SH-SY5Y (cell line): ENCODE results near the gene ELOVL6.

Experiments used
- GATA2 ChIP-seq: IDR thresholded peaks from 2 replicates; pipeline ENCODE4 v1.6.1; 2011; ENCODE audit warnings: mild to moderate bottlenecking, low read depth, low read length
- GATA3 ChIP-seq: IDR thresholded peaks from 2 replicates; pipeline ENCODE4 v1.6.1; 2011; ENCODE audit warnings: low read depth, mild to moderate bottlenecking, low read length, moderate library complexity

The ELOVL6 gene

DNA sequence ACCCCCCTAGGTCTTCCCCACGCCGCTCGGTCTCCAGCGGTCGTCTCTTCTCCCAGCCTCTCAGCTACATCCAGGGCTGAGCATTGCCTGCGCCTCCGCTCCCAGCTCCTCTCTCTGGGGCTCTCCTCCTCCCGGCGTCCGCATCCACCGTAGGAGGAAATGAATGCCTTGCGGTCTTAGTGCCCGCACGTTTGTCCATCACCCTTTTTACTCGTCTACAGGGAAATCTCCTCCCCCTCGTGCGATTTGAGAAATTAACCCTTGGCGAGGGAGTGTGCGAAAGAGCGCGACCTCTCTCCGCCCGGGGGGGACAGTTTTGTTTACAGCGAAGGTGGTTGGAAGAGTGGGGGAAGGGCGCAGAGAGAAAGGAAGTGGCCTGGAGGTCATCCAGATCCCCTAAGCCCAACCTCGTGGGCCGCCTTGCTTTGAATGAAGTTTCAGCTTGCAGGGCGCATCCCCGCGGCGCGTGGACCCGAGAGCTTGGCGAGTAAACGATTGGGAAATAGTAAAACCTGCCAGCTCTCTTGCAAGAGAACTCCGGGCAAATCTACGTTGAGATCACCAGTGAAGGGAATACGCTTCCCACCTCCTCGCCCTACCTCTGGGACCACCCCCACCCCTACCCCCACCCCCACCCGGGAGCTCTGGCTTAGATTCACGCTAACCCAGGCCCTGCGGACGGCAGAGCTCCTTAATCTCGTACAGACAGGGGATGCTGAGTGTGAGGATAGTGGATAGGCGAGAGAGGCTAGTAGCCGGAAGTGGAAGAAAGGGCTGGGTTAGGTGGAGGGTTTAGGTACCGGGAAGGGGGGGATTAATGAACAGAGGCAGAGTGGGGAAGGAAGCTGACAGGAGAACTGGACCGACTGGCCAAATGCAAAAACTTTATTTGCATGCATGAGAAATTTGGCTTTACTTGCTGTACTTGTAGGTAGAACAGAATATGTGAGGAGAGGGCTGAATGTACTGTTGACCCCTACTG is at the start of gene ELOVL6:
Gene ELOVL6 (minus strand): TSS at position 181 of the 982 bp plus-strand sequence. CDS start 280 bp downstream, outside the sequence.
- TF ChIP-seq GATA2 (peak; percentile 10; the same call in 1 of the 2 replicates), GATA3 (no peak)

DNA sequence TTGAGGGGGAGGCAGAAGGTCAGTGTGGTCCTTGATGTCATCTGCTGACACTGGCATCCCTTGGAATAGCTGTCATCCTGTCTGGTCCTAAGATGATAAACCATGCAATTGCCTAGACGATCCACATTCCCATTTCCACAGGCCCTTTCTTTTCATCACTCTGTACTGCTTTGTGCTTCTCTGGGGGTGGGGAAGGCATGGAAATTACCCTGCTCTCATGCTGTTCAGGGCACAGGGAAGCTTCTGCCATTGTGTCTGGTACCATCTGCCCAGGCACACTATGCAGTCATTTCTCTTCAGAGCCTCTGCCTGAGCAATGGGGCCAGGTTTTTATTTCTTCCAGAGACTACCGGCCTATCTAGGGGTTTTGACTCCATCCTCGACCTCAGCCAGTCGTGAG is 49.7 kb upstream of the ELOVL6 start:
- TF ChIP-seq GATA2 (no peak), GATA3 (no peak)

DNA sequence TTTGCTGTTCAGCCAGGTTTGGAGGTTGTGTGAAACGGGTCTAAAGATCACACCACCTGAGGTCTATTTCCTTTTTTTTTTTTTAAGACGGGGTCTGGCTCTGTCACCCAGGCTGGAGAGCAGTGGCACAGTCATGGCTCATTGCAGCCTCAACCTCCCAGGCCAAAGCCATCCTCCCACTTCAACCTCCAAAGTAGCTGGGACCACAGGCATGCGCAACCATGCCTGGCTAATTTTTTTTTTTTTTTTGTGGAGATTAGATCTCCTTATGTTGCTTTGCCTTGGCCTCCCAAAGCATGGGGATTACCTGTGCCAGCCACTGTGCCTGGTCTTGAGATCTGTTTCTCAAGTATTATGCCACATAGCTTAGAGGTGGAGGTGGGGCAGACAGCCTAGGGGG is 49.2 kb upstream of the ELOVL6 start:
- TF ChIP-seq GATA3 (no peak), GATA2 (no peak)

- TF ChIP-seq GATA3, result no peak
- TF ChIP-seq GATA2, result no peak
Observed at GRCh38 chr4:110245577-110245976, 47.2 kb upstream of the ELOVL6 start.

GRCh38 chr4:110236324-110236723 is 37.9 kb upstream of the ELOVL6 start:
- TF ChIP-seq GATA3, result no peak
- TF ChIP-seq GATA2, result no peak

DNA sequence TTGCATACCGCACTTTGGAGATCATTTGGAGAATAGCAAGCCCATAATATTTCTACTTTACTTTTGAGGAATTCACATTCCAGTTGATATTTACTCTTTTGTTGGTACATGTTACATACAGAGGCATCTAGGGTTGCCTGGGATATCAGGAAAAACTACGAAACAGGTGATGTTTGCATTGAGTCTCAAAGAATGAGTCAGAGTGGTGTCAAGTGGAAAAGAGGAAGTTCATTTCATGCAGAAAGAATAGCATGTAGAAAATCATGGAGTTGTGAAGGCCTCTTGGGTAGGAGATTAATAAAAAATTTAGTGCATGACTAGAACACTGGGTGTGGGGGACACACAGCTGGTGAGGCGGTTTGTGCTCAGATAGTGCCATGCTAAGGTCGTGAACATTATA is 33.5 kb upstream of the ELOVL6 start:
- TF ChIP-seq GATA3 (no peak), GATA2 (no peak)

- no peak for TF ChIP-seq GATA3
Observed at GRCh38 chr4:110229266-110229665, 30.9 kb upstream of the ELOVL6 start.

- TF ChIP-seq GATA3, result no peak
- TF ChIP-seq GATA2, result no peak
Observed at GRCh38 chr4:110224812-110225211, 26.4 kb upstream of the ELOVL6 start.

DNA sequence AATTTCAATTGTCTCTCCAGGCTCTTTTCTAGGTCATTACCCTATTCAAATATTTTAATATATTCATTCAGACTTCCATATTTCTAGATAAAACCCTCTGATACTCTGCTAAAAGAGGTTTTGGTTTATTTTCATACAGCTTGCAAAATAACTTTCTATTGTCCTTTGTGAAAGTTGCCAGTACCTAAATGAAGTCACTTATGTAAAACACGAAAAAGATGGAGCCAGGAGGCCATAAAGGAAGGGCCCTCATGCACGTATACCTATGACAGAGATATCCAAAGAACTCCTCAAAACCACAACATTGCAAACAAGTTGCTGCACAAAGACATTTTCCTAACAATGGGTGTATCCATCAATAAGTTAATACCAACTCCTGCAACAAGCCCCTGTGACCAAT is 25.7 kb upstream of the ELOVL6 start:
- TF ChIP-seq GATA2, result no peak
- TF ChIP-seq GATA3, result no peak

DNA sequence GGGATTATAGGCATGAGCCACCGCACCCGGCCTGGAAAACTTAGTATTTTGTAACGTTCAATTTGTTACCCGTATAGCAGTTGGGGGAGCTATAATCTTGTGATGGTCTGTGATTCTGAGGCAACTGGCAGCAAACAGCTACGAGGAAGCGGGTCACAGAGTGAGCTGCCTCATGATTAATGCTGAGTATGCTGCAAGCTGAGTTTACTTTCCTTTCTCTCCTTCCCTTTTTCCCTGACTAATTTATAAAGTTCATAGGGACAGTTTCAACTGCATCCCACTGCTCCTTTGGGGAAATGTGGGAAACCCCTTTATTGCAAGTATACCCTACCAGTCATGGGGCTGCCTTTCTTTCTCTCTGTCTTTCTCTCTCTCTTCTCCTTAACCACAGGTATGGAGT is 17.7 kb upstream of the ELOVL6 start:
- no peak for TF ChIP-seq GATA3
- no peak for TF ChIP-seq GATA2

DNA sequence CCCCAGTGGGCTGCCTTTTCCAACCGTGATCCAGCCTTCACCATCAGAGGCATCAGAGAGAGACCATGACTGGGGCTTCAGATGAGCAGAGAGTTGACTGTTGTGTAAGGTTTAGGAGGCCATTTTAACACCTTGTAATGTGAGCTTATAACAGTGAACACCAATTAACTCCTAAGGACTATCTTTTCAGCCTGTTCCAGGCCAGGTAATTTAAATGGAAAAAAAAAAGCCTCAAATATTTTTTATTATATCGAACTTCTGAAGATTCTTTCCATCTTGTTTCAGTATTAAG is 13.3 kb upstream of the ELOVL6 start:
- TF ChIP-seq GATA3 (no peak), GATA2 (no peak)

GRCh38 chr4:110211007-110211769 is 12.8 kb upstream of the ELOVL6 start:
- TF ChIP-seq GATA2, result no peak
- no peak for TF ChIP-seq GATA3

- TF ChIP-seq GATA2, result no peak
- no peak for TF ChIP-seq GATA3
Observed at GRCh38 chr4:110208419-110208818, 10.0 kb upstream of the ELOVL6 start.

DNA sequence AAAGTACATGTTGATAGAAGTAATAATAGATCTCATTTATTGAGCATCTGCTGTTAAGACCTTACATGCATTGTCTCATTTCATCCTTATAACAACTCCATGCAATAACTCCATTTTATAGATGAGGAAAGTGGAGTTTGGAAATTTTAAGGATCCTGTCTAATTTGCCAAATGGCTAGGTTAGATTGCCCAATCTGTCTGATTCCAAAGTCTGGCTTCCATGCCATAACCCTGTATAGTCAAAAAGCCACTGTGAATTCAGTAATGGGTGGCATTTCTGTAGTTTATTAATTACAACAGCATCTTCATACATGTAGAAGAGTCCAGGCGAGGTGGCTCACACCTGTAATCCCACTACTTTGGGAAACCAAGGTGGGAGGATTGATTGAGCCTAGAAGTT is 8.8 kb upstream of the ELOVL6 start:
- TF ChIP-seq GATA3, result no peak
- no peak for TF ChIP-seq GATA2

DNA sequence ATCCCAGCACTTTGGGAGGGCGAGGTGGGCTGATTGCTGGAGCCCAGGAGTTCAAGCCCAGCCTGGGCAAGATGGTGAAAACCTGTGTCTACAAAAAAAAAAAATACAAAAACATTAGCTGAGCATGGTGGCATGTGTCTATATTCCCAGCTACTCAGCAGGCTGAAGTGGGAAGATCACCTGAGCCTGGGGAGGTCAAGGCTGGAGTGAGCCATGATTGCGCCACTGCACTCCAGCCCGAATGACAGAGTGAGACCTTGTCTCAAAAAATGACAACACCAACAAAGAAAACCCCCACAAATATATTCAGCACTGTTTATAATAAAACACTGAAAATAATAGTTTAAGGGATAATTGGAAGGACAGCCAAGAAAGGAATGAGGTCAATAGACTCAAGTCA is 3.6 kb upstream of the ELOVL6 start:
- no peak for TF ChIP-seq GATA2
- no peak for TF ChIP-seq GATA3
